Stimulated activated CD4-positive, alpha-beta T cell treated with anti-CD3 and anti-CD28 coated beads, Interleukin-1b, Interleukin-23, amount 100 ng/mL, for 24 hours (primary cell): ENCODE results near the gene SOD3.

Experiments
- DNase-seq, 4 experiments: peaks; one replicate each; pipeline ENCODE4 v3.0.0-alpha.2; 2020; ENCODE audit warnings: low read depth in 4 of 4, low spot score in 1 of 4

SOD3 gene

GRCh38 chr4:24775032-24775605 lies 20.3 kb upstream of the SOD3 start:
- no peak for DNase-seq

GRCh38 chr4:24775750-24776149 lies 19.6 kb upstream of the SOD3 start:
- DNase-seq, result no peak

GRCh38 chr4:24777536-24778463 lies 17.6 kb upstream of the SOD3 start:
- DNase-seq, result no peak

- no peak for DNase-seq
Observed at GRCh38 chr4:24778464-24779225, 16.7 kb upstream of the SOD3 start.

GRCh38 chr4:24780936-24781495 lies 14.4 kb upstream of the SOD3 start:
- no peak for DNase-seq

- DNase-seq, result no peak
Observed at GRCh38 chr4:24781999-24782745, 13.2 kb upstream of the SOD3 start.

- no peak for DNase-seq
Observed at GRCh38 chr4:24783506-24783905, 11.9 kb upstream of the SOD3 start.

GRCh38 chr4:24791043-24791442 lies 4.3 kb upstream of the SOD3 start:
- DNase-seq, result no peak

GRCh38 chr4:24792552-24792951 lies 2.8 kb upstream of the SOD3 start:
- DNase-seq, result no peak

- no peak for DNase-seq
Observed at GRCh38 chr4:24793219-24794005, 2.0 kb upstream of the SOD3 start.

GRCh38 chr4:24794051-24794450 lies 1.3 kb upstream of the SOD3 start:
- no peak for DNase-seq

- no peak for DNase-seq
Observed at GRCh38 chr4:24794480-24794879, 893 bp upstream of the SOD3 start.

- DNase-seq, result no peak
Observed at GRCh38 chr4:24795666-24796381, 451 bp downstream of the SOD3 start.

GRCh38 chr4:24796620-24797019 lies 1.2 kb downstream of the SOD3 start:
- no peak for DNase-seq

- DNase-seq, result no peak
Observed at GRCh38 chr4:24798036-24798610, 2.8 kb downstream of the SOD3 start.

- DNase-seq, result no peak
Observed at GRCh38 chr4:24799196-24799543, 3.8 kb downstream of the SOD3 start.

- DNase-seq, result no peak
Observed at GRCh38 chr4:24799544-24800324, 4.4 kb downstream of the SOD3 start.

GRCh38 chr4:24800325-24800895 lies 5.0 kb downstream of the SOD3 start:
- DNase-seq, result no peak
